HepG2 (cell line): ENCODE results near the gene ZNF507. TPM values are rescaled to one million over a fixed set of nuclear protein-coding genes. Genes with fewer than 3 reads are reported as not detected.

Source experiments
- ATAC-seq: fragments of 200-7000 bp; cut with Tn5 transposase; 3 replicates; pipeline ENCODE4 v1.9.1; 2020; ENCODE audit warnings: mild to moderate bottlenecking, moderate library complexity
- BruUV-seq: library from RNA; stranded (reverse); fragments of 400-500 nt; replicated peaks from 2 replicates; lab custom pipeline; 2021; lab: Mats Ljungman, UMichigan
- CTCF ChIA-PET: fragments of 300-600 bp; formaldehyde crosslinking; extraction: SDS; loops from one replicate; lab custom pipeline; 2021; ENCODE audit warnings: low total read pairs, inconsistent platforms, low intra/inter-chr PET ratio; lab: Yijun Ruan, JAX
- POLR2A ChIA-PET: fragments of 350-600 bp; sonication (Branson Sonifier 250); formaldehyde crosslinking; loops from one replicate; lab custom pipeline; 2020; ENCODE audit warnings: antibody characterized with exemption, inconsistent platforms; lab: Yijun Ruan, JAX
- DNase-seq: peaks from one replicate; pipeline ENCODE4 v3.0.0-alpha.2; 2015; ENCODE audit warnings: low spot score
- FAIRE-seq: peaks from 3 replicates; lab custom pipeline; 2011; peaks lifted over from hg19 to GRCh38; lab: Jason Lieb, UNC
- H2AFZ ChIP-seq: one replicate; pipeline ENCODE4 v1.6.1; 2011; ENCODE audit warnings: low read length, inconsistent platforms
- H3K27ac ChIP-seq: fragments of 300-600 bp; 3 replicates; pipeline ENCODE4 v1.8.0; 2011; ENCODE audit warnings: mixed run types, mild to moderate bottlenecking, mixed read lengths, low read length, inconsistent platforms; ENCODE audit not compliant: insufficient read depth; ENCODE audit errors: extremely low read length
- H3K27me3 ChIP-seq, 2 experiments: fragments of 200-600 bp in 1 of 2; 2 replicates in 1 of 2; 3 replicates in 1 of 2; pipeline versions ENCODE4 v1.6.0 to v1.8.0; 2011; ENCODE audit warnings: low read length in 2 of 2, mild to moderate bottlenecking in 2 of 2, moderate library complexity in 2 of 2, inconsistent platforms in 1 of 2; ENCODE audit not compliant: insufficient read depth in 2 of 2, control insufficient read depth in 1 of 2
- H3K36me3 ChIP-seq, 2 experiments: fragments of 200-600 bp in 1 of 2; replicated peaks in 1 of 2; 2 replicates in 1 of 2; 3 replicates in 1 of 2; pipeline versions ENCODE4 v1.5.1 to v1.8.0; 2011; ENCODE audit warnings: low read length in 2 of 2, inconsistent platforms in 1 of 2; ENCODE audit not compliant: insufficient read depth in 2 of 2, control insufficient read depth in 1 of 2
- H3K4me1 ChIP-seq: 2 replicates; pipeline ENCODE4 v1.5.1; 2012; ENCODE audit warnings: low read length, inconsistent platforms; ENCODE audit not compliant: insufficient read depth
- H3K4me2 ChIP-seq: 2 replicates; pipeline ENCODE4 v1.6.0; 2011; ENCODE audit warnings: low read depth, low read length, inconsistent platforms
- H3K4me3 ChIP-seq, 3 experiments: fragments of 200-600 bp in 1 of 3; sonication (generic), shearing (Covaris generic) in 1 of 3; replicated peaks in 1 of 3; 2 replicates each; pipeline ENCODE4 v1.5.1; 2011 to 2016; ENCODE audit warnings: low read length in 3 of 3, inconsistent platforms in 2 of 3, low read depth in 2 of 3, mild to moderate bottlenecking in 2 of 3, control low read depth in 1 of 3, mixed read lengths in 1 of 3; ENCODE audit not compliant: insufficient read depth in 1 of 3
- H3K79me2 ChIP-seq: one replicate; pipeline ENCODE4 v1.6.1; 2011; ENCODE audit warnings: low read length, inconsistent platforms; ENCODE audit not compliant: insufficient read depth
- H3K9ac ChIP-seq: 2 replicates; pipeline ENCODE4 v1.6.0; 2011; ENCODE audit warnings: mild to moderate bottlenecking, low read depth, low read length, inconsistent platforms; ENCODE audit not compliant: insufficient read depth
- H3K9me3 ChIP-seq: 2 replicates; pipeline ENCODE4 v1.5.1; 2012; ENCODE audit warnings: mild to moderate bottlenecking, low read length
- H4K20me1 ChIP-seq: 2 replicates; pipeline ENCODE4 v1.6.0; 2011; ENCODE audit warnings: inconsistent platforms, mild to moderate bottlenecking, low read length, moderate library complexity; ENCODE audit not compliant: insufficient read depth
- CHD2 ChIP-seq: IDR thresholded peaks from 2 replicates; pipeline ENCODE4 v1.6.1; 2011; ENCODE audit warnings: low read depth, low read length, improper control_type of control experiment
- DNMT3B ChIP-seq: conservative IDR thresholded peaks from 2 replicates; pipeline ENCODE4 v1.6.1; 2016; ENCODE audit warnings: missing biosample characterization, control low read depth
- HNRNPUL1 ChIP-seq: fragments of 200-400 bp; formaldehyde crosslinking; IDR thresholded peaks from 2 replicates; pipeline ENCODE4 v1.6.1; 2017; ENCODE audit warnings: low read depth, mild to moderate bottlenecking, low read length, moderate library complexity
- REL ChIP-seq: sonication (generic); formaldehyde crosslinking; conservative IDR thresholded peaks from 2 replicates; pipeline ENCODE4 v1.8.0; 2022; ENCODE audit warnings: mild to moderate bottlenecking, missing genetic modification reagents, moderate library complexity
- SALL2 ChIP-seq: sonication (generic); formaldehyde crosslinking; IDR thresholded peaks from 2 replicates; pipeline ENCODE4 v1.8.1; 2023; ENCODE audit warnings: mild to moderate bottlenecking, missing genetic modification reagents, inconsistent platforms
- SIX4 ChIP-seq: sonication (generic); formaldehyde crosslinking; IDR thresholded peaks from 2 replicates; pipeline ENCODE4 v1.4.0; 2020; ENCODE audit warnings: missing genetic modification reagents
- TCF12 ChIP-seq, 2 experiments: fragments of 450-650 bp in 1 of 2; sonication (generic) in 1 of 2; formaldehyde crosslinking in 1 of 2; IDR thresholded peaks; 2 replicates each; pipeline versions ENCODE4 v1.6.1 to v1.8.0; 2017 to 2022; ENCODE audit warnings: antibody characterized with exemption in 1 of 2, mild to moderate bottlenecking in 1 of 2, missing genetic modification reagents in 1 of 2, moderate library complexity in 1 of 2
- THAP8 ChIP-seq: sonication (generic); formaldehyde crosslinking; IDR thresholded peaks from 2 replicates; pipeline ENCODE4 v1.5.1; 2020; ENCODE audit warnings: missing genetic modification reagents, mild to moderate bottlenecking, borderline replicate concordance
- ZBTB14 ChIP-seq: sonication (generic); formaldehyde crosslinking; IDR thresholded peaks from 2 replicates; pipeline ENCODE4 v1.4.0; 2020; ENCODE audit warnings: missing genetic modification reagents
- ZBTB49 ChIP-seq: sonication (generic); formaldehyde crosslinking; IDR thresholded peaks from 2 replicates; pipeline ENCODE4 v1.4.0; 2020; ENCODE audit warnings: missing genetic modification reagents, borderline replicate concordance
- ZFY ChIP-seq: sonication (generic); formaldehyde crosslinking; IDR thresholded peaks from 2 replicates; pipeline ENCODE4 v1.4.0; 2020; ENCODE audit warnings: missing genetic modification reagents
- ZMAT3 ChIP-seq: sonication (generic); formaldehyde crosslinking; conservative IDR thresholded peaks from 2 replicates; pipeline ENCODE4 v1.7.0; 2021; ENCODE audit warnings: missing genetic modification reagents
- ZNF160 ChIP-seq: sonication (generic); formaldehyde crosslinking; IDR thresholded peaks from 2 replicates; pipeline ENCODE4 v1.8.0; 2022; ENCODE audit warnings: mild to moderate bottlenecking, inconsistent platforms, missing genetic modification reagents
- ZNF256 ChIP-seq: sonication (generic); formaldehyde crosslinking; conservative IDR thresholded peaks from 2 replicates; pipeline ENCODE4 v1.4.0; 2020; ENCODE audit warnings: missing genetic modification reagents
- ZNF441 ChIP-seq: sonication (generic); formaldehyde crosslinking; IDR thresholded peaks from 2 replicates; pipeline ENCODE4 v1.7.0; 2021; ENCODE audit warnings: missing genetic modification reagents, borderline replicate concordance
- WGBS: methylation state at CpG from one replicate; pipeline ENCODE4 v1.1.6; 2017; ENCODE audit warnings: low lambda C conversion rate; 5-methylcytosine and 5-hydroxymethylcytosine counted together
- in situ Hi-C: cut with HindIII; loops from 2 replicates; pipeline ENCODE4 v1.10.0; 2017; ENCODE audit warnings: low pct_unique_long_range_greater_than_20kb; ENCODE audit not compliant: extremely low pct_ligation_motif_present
- intact Hi-C: fragments of 100-400 bp; cut with micrococcal nuclease; formaldehyde crosslinking; loops from one replicate; pipeline ENCODE4 v1.10.0; 2022; ENCODE audit not compliant: unreplicated experiment
- polyA plus RNA-seq, 8 experiments: library from polyadenylated mRNA; depleted of rRNA in 3 of 8; stranded (reverse) in 7 of 8; unstranded in 1 of 8; fragments of >200 nt; fragmentation: Illumina TruSeq in 4 of 8; extraction: Trizol in 4 of 8; gene quantifications; 2 replicates each; pipeline versions ENCODE4 v1.2.1 to v1.2.3, GENCODE V29; 2011 to 2016; ENCODE audit warnings: low read depth in 4 of 8, missing spikeins in 1 of 8, mixed read lengths in 1 of 8; ENCODE audit not compliant: insufficient read depth in 1 of 8
- total RNA-seq, 5 experiments: library from RNA; depleted of rRNA; stranded (reverse); fragments of >200 nt; fragmentation: Illumina TruSeq; extraction: Trizol; gene quantifications; 2 replicates each; pipeline ENCODE4 v1.2.3, GENCODE V29; 2016; ENCODE audit warnings: low read depth in 1 of 5

The ZNF507 gene
- total and polyA plus RNA-seq, 2 of the 13 experiments (the other 11 are each of a cell fraction or from before 2014, with no cell fraction given): 7.3 to 10.9 TPM

- DNase-seq (no peak), ATAC-seq (no peak), FAIRE-seq (no peak)
- in situ Hi-C loops (no loop called here), intact Hi-C loops (no loop called here)
- CTCF ChIA-PET: no interaction called here
- 0% methylated on average over 1 of the region's 1 CpG for WGBS
- Histone ChIP-seq H3K27me3 (no peaks in the 10 kb centered on the region), H3K9ac (no peak overlapping the region), H2AFZ (no peak overlapping the region), H3K4me3 (no peak overlapping the region), H3K9me3 (0 out of 2 replicates have a peak, but pooled peaks cover 9% of the 10 kb centered on the region)
- POLR2A ChIA-PET: no interaction called here
- TF ChIP-seq ZNF160 (CRISPR knock-in tag) (peak; percentile 65; the same call in 1 of the 2 replicates), TCF12 (IDR thresholded peaks at IDR 0.05) (no peak), TCF12 (CRISPR knock-in tag; IDR thresholded peaks at IDR 0.05) (no peak)
- TF ChIP-seq, all 625 proteins: peak for 1
- no TSS peak for BruUV-seq
- Histone ChIP-seq H3K4me2 (no peak overlapping the region), H3K27ac (no peak overlapping the region), H4K20me1 (no peaks in the 10 kb centered on the region), H3K79me2 (no peaks in the 10 kb centered on the region), H3K36me3 (no peaks in the 10 kb centered on the region), H3K4me1 (no peaks in the 10 kb centered on the region)
Measured at GRCh38 chr19:32303193-32303592, 42.2 kb upstream of the ZNF507 start.

- H3K79me2 ChIP-seq: no peaks in the 10 kb centered on the region
- FAIRE-seq (no peak), ATAC-seq (no peak), DNase-seq (no peak)
- no peak overlapping the region for H3K27ac ChIP-seq
- no peak overlapping the region for H2AFZ ChIP-seq
- 80% methylated on average over 5 of the region's 5 CpGs for WGBS
- H3K9me3 ChIP-seq: 0 out of 2 replicates have a peak, but pooled peaks cover 9% of the 10 kb centered on the region
- peaks cover 4% of the 10 kb centered on the region; the same call in 1 of the 2 replicates for H3K4me1 ChIP-seq
- in situ Hi-C loops (no loop called here), intact Hi-C loops (no loop called here)
- no peak overlapping the region for H3K4me2 ChIP-seq
- no peaks in the 10 kb centered on the region for H3K36me3 ChIP-seq
- ChIA-PET CTCF (no interaction called here), POLR2A (no interaction called here)
- H4K20me1 ChIP-seq: no peaks in the 10 kb centered on the region
- no peak overlapping the region for H3K9ac ChIP-seq
- H3K27me3 ChIP-seq: peaks cover 0 to 5% of the 10 kb centered on the region in 2 experiments; a peak in 2 of 5 replicates
- H3K4me3 ChIP-seq: no peak overlapping the region
- BruUV-seq: no TSS peak
- TF ChIP-seq THAP8 (CRISPR knock-in tag) (no peak), ZNF256 (CRISPR knock-in tag) (no peak), ZBTB49 (CRISPR knock-in tag) (no peak), ZFY (CRISPR knock-in tag) (no peak), HNRNPUL1 (no peak), ZBTB14 (CRISPR knock-in tag) (no peak), DNMT3B (CRISPR knock-in tag) (no peak), SALL2 (CRISPR knock-in tag) (no peak), SIX4 (CRISPR knock-in tag) (no peak), REL (CRISPR knock-in tag) (no peak), ZMAT3 (no peak), CHD2 (no peak), ZNF441 (CRISPR knock-in tag) (no peak)
Measured at GRCh38 chr19:32307591-32307990, 37.8 kb upstream of the ZNF507 start.
